CD4-positive, alpha-beta T cell treated with Interleukin-4 for 4 hours (primary cell): ENCODE data around the gene VAPA.
"Not testable (repeated sequence)": the region's sequence is repeated elsewhere in the genome, so short reads cannot be mapped to it uniquely, and the experiment has no call there.

Experiments
- DNase-seq: peaks from one replicate; pipeline ENCODE4 v3.0.0-alpha.2; 2020

The VAPA gene

GRCh38 chr18:9887992-9888391 is 25.8 kb upstream of the VAPA start:
- no peak for DNase-seq

DNA sequence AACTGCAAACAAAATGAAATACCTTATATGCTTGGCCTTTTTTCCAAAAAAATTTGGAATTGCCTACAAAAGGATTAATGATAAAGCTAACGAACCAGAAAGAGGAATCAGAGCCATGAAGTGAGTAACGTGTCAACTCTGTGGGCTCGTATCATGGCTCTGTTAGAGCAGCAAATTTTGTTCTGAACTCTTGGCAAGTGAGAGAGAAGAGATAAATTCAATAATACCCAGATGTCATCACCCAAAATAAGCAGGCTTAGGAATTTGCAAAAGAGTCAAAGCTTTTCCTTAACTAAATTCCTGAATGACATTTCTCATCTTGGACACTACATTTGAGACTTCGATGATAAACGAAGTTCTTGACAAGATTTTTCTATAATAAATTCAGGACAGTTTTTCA is 23.6 kb upstream of the VAPA start:
- no peak for DNase-seq

DNA sequence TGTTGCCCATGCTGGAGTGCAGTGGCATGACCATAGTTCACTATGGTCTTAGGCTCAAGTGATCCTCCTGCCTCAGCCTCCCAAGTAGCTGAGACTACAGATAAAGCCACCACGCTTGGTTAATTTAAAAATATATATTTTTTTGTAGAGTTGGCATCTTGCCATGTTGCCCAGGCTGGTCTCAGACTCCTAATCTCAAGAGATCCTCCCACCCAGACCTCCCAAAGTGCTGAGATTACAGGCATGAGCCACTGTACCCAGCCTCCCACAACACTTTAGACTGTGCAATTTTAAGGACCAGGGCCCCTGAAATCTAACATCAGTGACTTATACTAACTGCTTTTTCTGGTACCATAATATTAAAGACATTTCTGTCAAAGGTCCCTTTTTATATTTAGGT is 22.9 kb upstream of the VAPA start:
- DNase-seq, result no peak

DNA sequence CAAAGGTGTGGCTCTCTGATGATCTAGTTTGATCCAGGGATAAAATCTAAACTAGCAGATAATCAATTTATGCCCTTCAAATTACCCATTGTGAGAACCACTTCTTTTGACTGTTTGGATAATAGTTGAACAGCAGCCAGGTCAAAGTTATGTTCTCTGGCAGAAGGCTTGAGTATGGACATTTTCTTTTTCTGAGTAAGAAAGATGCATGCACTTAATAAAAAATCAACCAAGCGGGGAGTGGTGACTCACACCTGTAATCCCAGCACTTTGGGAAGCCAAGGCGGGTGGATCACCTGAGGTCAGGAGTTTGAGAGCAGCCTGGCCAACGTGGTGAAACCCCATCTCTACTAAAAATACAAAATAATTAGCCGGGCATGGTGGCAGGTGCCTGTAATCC is 22.3 kb upstream of the VAPA start:
- not testable (repeated sequence) for DNase-seq

- DNase-seq, result no peak
Measured at GRCh38 chr18:9894454-9895068, 19.3 kb upstream of the VAPA start.

DNA sequence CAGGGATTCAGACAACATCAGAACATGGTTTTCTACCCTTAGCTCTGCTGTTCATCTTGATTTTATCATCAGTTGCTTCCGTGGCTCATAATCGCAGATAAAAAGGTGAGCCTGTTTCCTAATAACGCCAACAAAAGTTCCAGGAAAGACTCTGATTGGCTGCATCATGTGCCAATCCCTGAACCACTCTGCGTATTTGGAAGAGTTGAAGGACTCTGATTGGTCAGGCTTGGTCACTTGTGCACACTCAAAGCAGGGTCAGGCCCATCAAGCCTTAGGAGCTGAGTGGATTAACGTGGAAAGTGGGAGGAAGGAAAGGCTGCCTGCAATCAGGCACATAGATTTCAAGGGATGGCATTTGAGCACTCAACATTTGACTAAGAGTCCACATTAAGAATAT is 16.7 kb upstream of the VAPA start:
- DNase-seq, result no peak

GRCh38 chr18:9897787-9898291 is 16.0 kb upstream of the VAPA start:
- DNase-seq, result not testable (repeated sequence)

GRCh38 chr18:9898792-9899549 is 14.8 kb upstream of the VAPA start:
- no peak for DNase-seq

DNA sequence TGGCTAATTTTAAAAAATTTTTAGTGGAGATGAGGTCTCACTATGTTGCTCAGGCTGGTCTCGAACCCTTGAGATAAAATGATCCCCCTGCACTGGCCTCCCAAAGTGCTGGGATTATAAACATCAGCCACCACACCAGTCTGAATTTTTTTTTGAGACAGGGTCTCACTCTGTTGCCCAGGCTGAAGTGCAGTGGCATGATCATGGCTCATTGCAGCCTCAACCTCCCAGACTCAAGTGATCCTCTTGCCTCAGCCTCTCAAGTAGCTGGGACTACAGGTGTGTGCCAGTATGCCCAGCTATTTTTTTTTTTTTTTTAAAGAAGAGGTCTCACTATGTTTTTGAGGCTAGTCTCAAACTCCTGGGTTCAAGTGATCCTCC is 14.3 kb upstream of the VAPA start:
- not testable (repeated sequence) for DNase-seq

- no peak for DNase-seq
Measured at GRCh38 chr18:9900699-9901098, 13.1 kb upstream of the VAPA start.

GRCh38 chr18:9901377-9901776 is 12.4 kb upstream of the VAPA start:
- DNase-seq, result no peak

DNA sequence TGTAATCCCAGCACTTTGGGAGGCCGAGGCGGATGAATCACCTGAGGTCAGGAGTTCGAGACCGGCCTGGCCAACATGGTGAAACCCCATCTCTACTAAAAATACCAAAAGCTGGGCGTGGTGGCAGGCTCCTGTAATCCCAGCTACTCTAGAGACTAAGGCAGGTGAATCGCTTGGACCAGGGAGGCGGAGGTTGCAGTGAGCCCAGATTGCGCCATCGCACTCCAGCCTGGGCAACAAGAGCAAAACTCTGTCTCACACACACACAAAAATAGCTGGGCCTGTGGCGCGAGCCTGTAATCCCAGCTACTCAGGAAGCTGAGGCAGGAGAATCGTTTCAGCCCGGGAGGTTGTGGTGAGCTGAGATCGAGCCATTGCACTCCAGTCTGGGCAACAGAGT is 11.6 kb upstream of the VAPA start:
- not testable (repeated sequence) for DNase-seq

DNA sequence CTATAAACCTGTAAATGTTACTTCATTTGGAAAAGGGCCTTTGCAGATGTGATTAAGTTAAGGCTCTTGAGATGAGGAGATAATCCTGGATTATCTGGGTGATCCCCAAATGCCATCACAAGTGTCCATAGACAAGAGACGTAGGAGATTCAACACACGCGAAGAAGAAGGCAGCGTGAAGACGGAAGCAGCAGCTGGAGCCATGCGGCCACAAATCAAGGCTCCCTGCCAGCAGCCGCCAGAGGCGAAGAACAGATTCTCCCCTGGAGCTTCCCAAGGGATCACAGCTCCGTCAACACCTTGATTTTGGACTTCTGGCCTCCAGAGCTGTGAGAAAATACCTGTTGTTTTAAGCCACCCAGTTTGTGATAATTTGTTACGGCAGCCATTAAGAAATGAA is 11.0 kb upstream of the VAPA start:
- no peak for DNase-seq

DNA sequence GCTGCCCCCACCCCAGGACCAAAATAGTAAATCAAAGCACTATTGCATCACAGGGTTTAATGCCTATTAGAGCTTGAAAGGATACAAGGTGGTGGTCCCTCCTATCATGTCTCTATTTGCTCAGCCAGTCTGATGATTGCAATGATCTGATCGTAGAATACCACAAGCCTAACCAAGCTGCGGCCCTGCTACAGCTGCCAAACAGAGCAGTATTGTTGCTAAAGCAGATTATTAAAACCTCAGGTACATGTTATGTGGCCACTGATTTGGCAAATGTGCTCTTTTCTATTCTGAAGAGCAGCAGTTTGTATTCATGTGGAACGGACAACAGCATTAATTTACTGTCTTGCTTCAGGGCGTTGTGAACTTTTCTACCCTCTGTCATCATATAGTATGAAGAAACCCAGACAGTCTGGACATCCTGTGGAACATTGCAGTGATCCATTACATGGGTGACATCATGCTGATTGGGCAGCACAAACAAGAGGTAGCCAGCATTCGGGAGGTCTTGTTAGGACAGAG is 8.4 kb upstream of the VAPA start:
- no peak for DNase-seq

- no peak for DNase-seq
Measured at GRCh38 chr18:9906481-9906880, 7.3 kb upstream of the VAPA start.

- DNase-seq, result no peak
Measured at GRCh38 chr18:9907867-9908266, 5.9 kb upstream of the VAPA start.

- no peak for DNase-seq
Measured at GRCh38 chr18:9910071-9910470, 3.7 kb upstream of the VAPA start.

GRCh38 chr18:9910661-9911060 is 3.2 kb upstream of the VAPA start:
- no peak for DNase-seq

DNA sequence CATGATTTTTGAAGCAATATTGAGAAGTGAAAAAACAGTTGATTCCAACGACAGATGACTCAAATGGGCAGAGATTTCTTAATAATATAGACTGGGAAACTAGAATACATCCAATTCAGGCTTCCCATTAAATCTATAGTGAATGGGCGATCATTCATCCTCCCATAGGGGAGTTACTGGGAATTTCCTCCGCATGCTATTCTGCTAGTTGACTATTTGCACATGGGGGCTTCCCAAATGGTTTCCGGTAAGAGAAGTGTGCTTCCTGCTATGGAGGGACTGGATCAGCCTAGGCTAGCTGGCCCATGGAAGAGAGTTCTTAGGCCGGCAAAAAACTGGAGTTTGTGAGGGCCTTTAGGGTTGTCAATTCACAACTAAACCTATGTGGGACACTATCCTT is 2.6 kb upstream of the VAPA start:
- no peak for DNase-seq

- not testable (repeated sequence) for DNase-seq
Measured at GRCh38 chr18:9912285-9912684, 1.5 kb upstream of the VAPA start.

DNA sequence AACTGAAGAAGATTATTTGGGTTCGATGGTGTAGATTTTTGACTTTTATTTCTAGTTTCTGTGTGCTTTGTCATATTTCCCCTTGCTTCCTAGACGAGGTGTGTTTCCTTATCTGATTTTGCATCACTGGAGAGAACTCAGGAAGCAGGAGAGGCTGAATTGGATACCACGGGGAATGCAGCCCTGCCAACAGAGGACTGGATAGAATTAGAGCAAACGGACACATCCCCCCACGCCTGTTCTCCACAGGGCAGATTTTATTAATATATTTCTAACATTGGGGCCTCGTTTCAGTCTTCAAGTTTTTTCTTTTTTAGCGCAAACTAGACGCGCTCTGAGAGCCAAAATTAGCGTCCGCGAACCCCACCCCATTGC is 678 bp upstream of the VAPA start:
- DNase-seq, result no peak

GRCh38 chr18:9914334-9914583 is 443 bp downstream of the VAPA start:
- no peak for DNase-seq

DNA sequence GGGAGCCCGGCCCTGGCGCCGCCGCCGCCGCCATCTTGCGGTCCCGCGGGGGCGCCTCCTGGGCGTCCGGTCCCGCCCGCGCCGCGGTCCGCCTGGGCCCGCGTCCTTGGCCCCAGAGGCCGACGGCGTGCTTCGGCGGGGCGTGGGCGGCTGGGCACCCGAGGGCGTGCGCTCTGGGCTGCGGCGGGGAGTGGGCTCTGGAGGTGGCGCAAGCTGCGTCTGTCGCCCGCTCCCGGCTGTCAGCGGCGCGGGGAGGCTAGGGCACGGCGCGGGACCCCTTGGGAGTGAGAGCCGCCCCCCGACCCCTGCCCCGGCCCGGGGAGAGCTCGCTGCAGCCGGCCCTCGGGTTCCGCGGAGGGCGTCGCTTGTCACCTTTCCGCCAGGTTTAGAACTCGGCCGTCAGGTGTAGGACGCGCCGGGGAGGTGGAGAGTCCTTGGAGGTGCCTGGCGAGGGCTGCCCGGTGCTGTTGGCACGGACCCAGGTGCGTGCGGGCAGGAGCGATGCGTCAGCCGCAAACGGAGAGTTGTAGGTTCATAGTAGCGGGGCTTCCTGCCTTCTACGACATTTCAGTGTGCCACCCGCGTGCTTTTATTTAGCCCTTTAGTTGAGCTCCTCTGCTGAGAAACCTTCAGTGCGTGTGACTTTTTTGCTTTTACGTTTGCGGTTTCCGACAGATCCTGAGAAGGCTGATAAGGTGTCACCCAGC is 921 bp downstream of the VAPA start:
- DNase-seq, result peak; percentile 80
